Endodermal cell (in vitro differentiated cells): ENCODE results near the gene BRPF1. TPM values are rescaled to one million over a fixed set of nuclear protein-coding genes. Genes with fewer than 3 reads are reported as not detected.

Experiments used
- DNase-seq: peaks from one replicate; pipeline ENCODE4 v3.0.0-alpha.2; 2017
- H3K27ac ChIP-seq: 2 replicates; pipeline ENCODE4 v1.5.1; 2013; ENCODE audit warnings: mild to moderate bottlenecking, low read depth, low read length, moderate library complexity
- H3K27me3 ChIP-seq: 2 replicates; pipeline ENCODE4 v1.6.1; 2013; ENCODE audit warnings: mild to moderate bottlenecking, low read length, moderate library complexity; ENCODE audit not compliant: insufficient read depth, control insufficient read depth, poor library complexity, severe bottlenecking
- H3K36me3 ChIP-seq: 2 replicates; pipeline ENCODE4 v1.7.0; 2013; ENCODE audit warnings: mild to moderate bottlenecking, low read length, moderate library complexity; ENCODE audit not compliant: control insufficient read depth, insufficient read depth
- H3K4me1 ChIP-seq: one replicate; pipeline ENCODE4 v1.7.0; 2013; ENCODE audit warnings: low read length; ENCODE audit not compliant: control insufficient read depth, insufficient read depth
- H3K4me3 ChIP-seq: 2 replicates; pipeline ENCODE4 v1.5.1; 2013; ENCODE audit warnings: mild to moderate bottlenecking, low read length, moderate library complexity
- H3K9ac ChIP-seq: 2 replicates; pipeline ENCODE4 v1.6.1; 2013; ENCODE audit warnings: mild to moderate bottlenecking, low read length, moderate library complexity; ENCODE audit not compliant: poor library complexity, severe bottlenecking; ENCODE audit errors: extremely low read depth
- H3K9me3 ChIP-seq: 2 replicates; pipeline ENCODE4 v1.6.1; 2013; ENCODE audit warnings: mild to moderate bottlenecking, low read length, moderate library complexity; ENCODE audit not compliant: control insufficient read depth
- H3K27ac Mint-ChIP-seq: 2 replicates; pipeline ENCODE4 v1.8.0; 2020; ENCODE audit warnings: mixed read lengths
- H3K27me3 Mint-ChIP-seq: 2 replicates; pipeline ENCODE4 v1.8.0; 2021; ENCODE audit warnings: mild to moderate bottlenecking, mixed read lengths; ENCODE audit not compliant: insufficient read depth
- H3K36me3 Mint-ChIP-seq: 2 replicates; pipeline ENCODE4 v1.8.0; 2020; ENCODE audit warnings: low read depth, mixed read lengths
- H3K4me1 Mint-ChIP-seq: 2 replicates; pipeline ENCODE4 v1.8.0; 2020; ENCODE audit warnings: mixed read lengths
- H3K4me3 Mint-ChIP-seq: 2 replicates; pipeline ENCODE4 v1.8.0; 2020; ENCODE audit warnings: mild to moderate bottlenecking, moderate library complexity, mixed read lengths
- H3K9me3 Mint-ChIP-seq: 2 replicates; pipeline ENCODE4 v1.8.0; 2020; ENCODE audit warnings: mild to moderate bottlenecking, mixed read lengths
- WGBS, 2 experiments: methylation state at CpG; one replicate each; pipeline versions ENCODE4 v1.1.5 to v1.1.7; 2013; ENCODE audit warnings: missing lambda C conversion rate in 2 of 2, mixed read lengths in 1 of 2; ENCODE audit not compliant: insufficient coverage in 1 of 2, insufficient read length in 1 of 2; 5-methylcytosine and 5-hydroxymethylcytosine counted together
- total RNA-seq, 2 donors: library from RNA; stranded (reverse); fragmentation: NEBNext Ultra II Directional in 1 of 2; extraction: Animal tissue kit (Norgen Biotek cat#: 25700) in 1 of 2; gene quantifications; 2 replicates in 1 of 2; 3 replicates in 1 of 2; pipeline ENCODE4 v1.2.1, GENCODE V29; 2021
- TF ChIP-seq, protein P1 (sequence below): fragments of 200-600 bp; sonication (generic); conservative IDR thresholded peaks from 2 replicates; pipeline ENCODE4 v1.5.0; 2021; ENCODE audit warnings: antibody characterized with exemption, mild to moderate bottlenecking

Gene BRPF1
- total RNA-seq, 2 donors from 2014 or later = 22.7 to 28.5 TPM

- peaks cover 76% of the 10 kb centered on the region for H3K36me3 ChIP-seq
- H3K9me3 ChIP-seq = no peaks in the 10 kb centered on the region
Measured at GRCh38 chr3:9747267-9747666, 15.7 kb downstream of the BRPF1 start.

DNA sequence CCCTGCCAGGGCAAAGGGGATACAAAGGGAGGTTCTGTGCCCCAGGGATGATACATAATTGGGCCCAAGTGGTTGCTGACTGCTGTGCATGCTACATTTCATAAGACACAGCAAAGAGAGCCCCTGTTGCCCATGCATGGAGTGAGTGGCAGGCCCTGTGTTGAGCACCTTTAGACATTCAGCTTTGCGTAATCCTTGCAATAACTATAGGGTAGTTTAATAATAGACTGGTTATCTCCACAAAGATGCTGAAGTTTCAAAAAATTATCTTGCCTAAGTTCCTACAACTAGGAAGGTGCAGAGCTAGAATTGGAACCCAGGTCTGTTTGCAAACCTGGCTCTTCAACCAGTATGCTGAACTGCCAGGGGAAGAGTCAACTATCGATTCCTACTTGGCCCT is 16.5 kb downstream of the BRPF1 start:
- 91 to 95% methylated on average over 1 to 2 of the region's 2 CpGs for WGBS, 2 experiments
- TF ChIP-seq, protein P1, sequence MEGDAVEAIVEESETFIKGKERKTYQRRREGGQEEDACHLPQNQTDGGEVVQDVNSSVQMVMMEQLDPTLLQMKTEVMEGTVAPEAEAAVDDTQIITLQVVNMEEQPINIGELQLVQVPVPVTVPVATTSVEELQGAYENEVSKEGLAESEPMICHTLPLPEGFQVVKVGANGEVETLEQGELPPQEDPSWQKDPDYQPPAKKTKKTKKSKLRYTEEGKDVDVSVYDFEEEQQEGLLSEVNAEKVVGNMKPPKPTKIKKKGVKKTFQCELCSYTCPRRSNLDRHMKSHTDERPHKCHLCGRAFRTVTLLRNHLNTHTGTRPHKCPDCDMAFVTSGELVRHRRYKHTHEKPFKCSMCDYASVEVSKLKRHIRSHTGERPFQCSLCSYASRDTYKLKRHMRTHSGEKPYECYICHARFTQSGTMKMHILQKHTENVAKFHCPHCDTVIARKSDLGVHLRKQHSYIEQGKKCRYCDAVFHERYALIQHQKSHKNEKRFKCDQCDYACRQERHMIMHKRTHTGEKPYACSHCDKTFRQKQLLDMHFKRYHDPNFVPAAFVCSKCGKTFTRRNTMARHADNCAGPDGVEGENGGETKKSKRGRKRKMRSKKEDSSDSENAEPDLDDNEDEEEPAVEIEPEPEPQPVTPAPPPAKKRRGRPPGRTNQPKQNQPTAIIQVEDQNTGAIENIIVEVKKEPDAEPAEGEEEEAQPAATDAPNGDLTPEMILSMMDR = no peak
- H3K27ac Mint-ChIP-seq = no peak overlapping the region
- Histone ChIP-seq H3K27me3 (no peaks in the 10 kb centered on the region), H3K36me3 (peaks cover 71% of the 10 kb centered on the region), H3K4me3 (no peak overlapping the region), H3K27ac (no peak overlapping the region), H3K9ac (no peak overlapping the region), H3K4me1 (peaks cover 5% of the 10 kb centered on the region), H3K9me3 (no peaks in the 10 kb centered on the region)
- H3K9me3 Mint-ChIP-seq = no peaks in the 10 kb centered on the region
- H3K36me3 Mint-ChIP-seq = peaks cover 73% of the 10 kb centered on the region
- no peak for DNase-seq
- H3K27me3 Mint-ChIP-seq = no peaks in the 10 kb centered on the region
- H3K4me3 Mint-ChIP-seq = no peak overlapping the region
- peaks cover 12% of the 10 kb centered on the region for H3K4me1 Mint-ChIP-seq

More at GRCh38 chr3:9747267-9747666, 15.7 kb downstream of the BRPF1 start:
- no peak overlapping the region for H3K4me3 Mint-ChIP-seq
- H3K27ac ChIP-seq = no peak overlapping the region
- peaks cover 12% of the 10 kb centered on the region for H3K4me1 Mint-ChIP-seq
- H3K4me3 ChIP-seq = no peak overlapping the region
- H3K36me3 Mint-ChIP-seq = peaks cover 75% of the 10 kb centered on the region
- H3K27me3 ChIP-seq = no peaks in the 10 kb centered on the region
- peaks cover 5% of the 10 kb centered on the region for H3K4me1 ChIP-seq
- H3K9me3 Mint-ChIP-seq = no peaks in the 10 kb centered on the region
- TF ChIP-seq, protein P1 = no peak
- no peaks in the 10 kb centered on the region for H3K27me3 Mint-ChIP-seq
- no peak overlapping the region for H3K9ac ChIP-seq
- no peak overlapping the region for H3K27ac Mint-ChIP-seq
- 94% methylated on average over 3 to 8 of the region's 8 CpGs for WGBS, 2 experiments
- DNase-seq = no peak

GRCh38 chr3:9749296-9749644 is 17.7 kb downstream of the BRPF1 start:
- 12 to 16% methylated on average over 11 to 19 of the region's 19 CpGs for WGBS, 2 experiments
- peaks cover 12% of the 10 kb centered on the region for H3K4me1 Mint-ChIP-seq
- Histone ChIP-seq H3K4me1 (peaks cover 5% of the 10 kb centered on the region), H3K27me3 (no peaks in the 10 kb centered on the region), H3K4me3 (peak overlapping the region; percentile 97), H3K27ac (peak overlapping the region; percentile 97), H3K36me3 (peaks cover 59% of the 10 kb centered on the region), H3K9me3 (no peaks in the 10 kb centered on the region), H3K9ac (peak overlapping the region; percentile 69)
- TF ChIP-seq, protein P1 = no peak
- H3K4me3 Mint-ChIP-seq = peak overlapping the region; percentile 84
- peaks cover 70% of the 10 kb centered on the region for H3K36me3 Mint-ChIP-seq
- H3K27ac Mint-ChIP-seq = peak overlapping the region; percentile 97
- no peaks in the 10 kb centered on the region for H3K27me3 Mint-ChIP-seq
- no peak for DNase-seq
- no peaks in the 10 kb centered on the region for H3K9me3 Mint-ChIP-seq
